Progenitor cell of endocrine pancreas (in vitro differentiated cells): ENCODE measurements around the gene LRP1B. TPM values are rescaled to one million over a fixed set of nuclear protein-coding genes. Genes with fewer than 3 reads are reported as not detected.

Experiments
- DNase-seq: peaks from one replicate; pipeline ENCODE4 v3.0.0; 2021; ENCODE audit warnings: low spot score; ENCODE audit not compliant: unreplicated experiment
- H3K27ac Mint-ChIP-seq: 2 replicates; pipeline ENCODE4 v1.8.0; 2021; ENCODE audit warnings: mild to moderate bottlenecking, moderate library complexity, mixed read lengths
- H3K27me3 Mint-ChIP-seq: 2 replicates; pipeline ENCODE4 v1.8.0; 2021; ENCODE audit warnings: mixed read lengths
- H3K36me3 Mint-ChIP-seq: 2 replicates; pipeline ENCODE4 v1.8.0; 2022; ENCODE audit warnings: mixed read lengths; ENCODE audit not compliant: insufficient read depth
- H3K4me1 Mint-ChIP-seq: 2 replicates; pipeline ENCODE4 v1.8.0; 2021; ENCODE audit warnings: low read depth, mixed read lengths
- H3K4me3 Mint-ChIP-seq: 2 replicates; pipeline ENCODE4 v1.8.0; 2021; ENCODE audit warnings: low read depth, mild to moderate bottlenecking, moderate library complexity, mixed read lengths
- H3K9me3 Mint-ChIP-seq: 2 replicates; pipeline ENCODE4 v1.8.0; 2021; ENCODE audit warnings: low read depth, mixed read lengths
- total RNA-seq: library from RNA; stranded (reverse); gene quantifications from 2 replicates; pipeline ENCODE4 v1.2.1, GENCODE V29; 2021
- TF ChIP-seq, protein P1 (sequence below): fragments of 200-600 bp; sonication (generic); IDR thresholded peaks from one replicate; pipeline ENCODE4 v1.5.0; 2021; ENCODE audit warnings: antibody characterized with exemption, mild to moderate bottlenecking; ENCODE audit not compliant: unreplicated experiment

The LRP1B gene
- total RNA-seq, 1 donor from 2014 or later = 0.57 TPM

DNA sequence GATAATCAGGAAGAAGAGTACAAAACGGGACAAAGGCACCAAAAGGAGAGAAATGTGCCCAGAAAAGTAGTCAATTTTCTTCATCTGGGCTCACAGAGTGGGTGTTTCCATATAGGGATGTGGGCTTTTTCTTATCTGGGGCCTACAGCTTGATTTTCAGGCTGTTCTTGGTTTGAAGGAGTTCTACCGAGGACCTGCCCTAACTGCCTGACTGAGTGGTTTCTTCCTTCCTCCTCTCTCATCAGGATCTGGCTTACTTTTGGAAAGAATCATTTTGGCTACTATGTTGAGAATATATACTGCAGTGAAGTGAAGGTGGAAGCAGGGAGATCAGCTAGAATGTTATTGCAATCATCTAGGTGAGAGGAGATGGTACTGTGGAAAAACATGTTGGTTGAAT is 316.7 kb downstream of the LRP1B start:
- no peak overlapping the region for H3K4me3 Mint-ChIP-seq
- no peaks in the 10 kb centered on the region for H3K4me1 Mint-ChIP-seq
- DNase-seq = no peak
- H3K27me3 Mint-ChIP-seq = no peaks in the 10 kb centered on the region
- TF ChIP-seq, protein P1, sequence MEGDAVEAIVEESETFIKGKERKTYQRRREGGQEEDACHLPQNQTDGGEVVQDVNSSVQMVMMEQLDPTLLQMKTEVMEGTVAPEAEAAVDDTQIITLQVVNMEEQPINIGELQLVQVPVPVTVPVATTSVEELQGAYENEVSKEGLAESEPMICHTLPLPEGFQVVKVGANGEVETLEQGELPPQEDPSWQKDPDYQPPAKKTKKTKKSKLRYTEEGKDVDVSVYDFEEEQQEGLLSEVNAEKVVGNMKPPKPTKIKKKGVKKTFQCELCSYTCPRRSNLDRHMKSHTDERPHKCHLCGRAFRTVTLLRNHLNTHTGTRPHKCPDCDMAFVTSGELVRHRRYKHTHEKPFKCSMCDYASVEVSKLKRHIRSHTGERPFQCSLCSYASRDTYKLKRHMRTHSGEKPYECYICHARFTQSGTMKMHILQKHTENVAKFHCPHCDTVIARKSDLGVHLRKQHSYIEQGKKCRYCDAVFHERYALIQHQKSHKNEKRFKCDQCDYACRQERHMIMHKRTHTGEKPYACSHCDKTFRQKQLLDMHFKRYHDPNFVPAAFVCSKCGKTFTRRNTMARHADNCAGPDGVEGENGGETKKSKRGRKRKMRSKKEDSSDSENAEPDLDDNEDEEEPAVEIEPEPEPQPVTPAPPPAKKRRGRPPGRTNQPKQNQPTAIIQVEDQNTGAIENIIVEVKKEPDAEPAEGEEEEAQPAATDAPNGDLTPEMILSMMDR = no peak
- no peak overlapping the region for H3K27ac Mint-ChIP-seq
- peaks cover 19% of the 10 kb centered on the region for H3K9me3 Mint-ChIP-seq
- no peaks in the 10 kb centered on the region for H3K36me3 Mint-ChIP-seq

DNA sequence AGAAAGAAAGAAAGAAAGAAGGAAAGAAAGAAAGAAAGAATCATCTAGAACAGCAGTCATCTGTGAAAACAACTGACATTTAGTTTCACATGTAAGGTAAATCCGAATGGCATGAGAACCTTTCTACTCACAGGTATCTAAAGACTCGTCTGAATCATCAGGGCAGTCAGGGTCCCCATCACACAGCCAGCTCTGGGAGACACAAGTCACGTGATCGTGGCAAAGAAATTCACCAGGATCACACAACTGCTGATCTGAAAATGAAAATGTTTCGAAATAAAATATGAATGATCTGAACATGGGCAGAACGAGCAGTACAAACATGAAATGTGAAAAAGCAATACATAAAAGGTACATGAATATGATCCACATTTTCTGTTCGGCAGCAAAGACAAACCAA is 320.7 kb downstream of the LRP1B start:
- no peak overlapping the region for H3K27ac Mint-ChIP-seq
- H3K4me3 Mint-ChIP-seq = no peak overlapping the region
- TF ChIP-seq, protein P1 = no peak
- H3K36me3 Mint-ChIP-seq = no peaks in the 10 kb centered on the region
- H3K27me3 Mint-ChIP-seq = no peaks in the 10 kb centered on the region
- H3K9me3 Mint-ChIP-seq = peaks cover 16% of the 10 kb centered on the region
- DNase-seq = no peak
- H3K4me1 Mint-ChIP-seq = no peaks in the 10 kb centered on the region

DNA sequence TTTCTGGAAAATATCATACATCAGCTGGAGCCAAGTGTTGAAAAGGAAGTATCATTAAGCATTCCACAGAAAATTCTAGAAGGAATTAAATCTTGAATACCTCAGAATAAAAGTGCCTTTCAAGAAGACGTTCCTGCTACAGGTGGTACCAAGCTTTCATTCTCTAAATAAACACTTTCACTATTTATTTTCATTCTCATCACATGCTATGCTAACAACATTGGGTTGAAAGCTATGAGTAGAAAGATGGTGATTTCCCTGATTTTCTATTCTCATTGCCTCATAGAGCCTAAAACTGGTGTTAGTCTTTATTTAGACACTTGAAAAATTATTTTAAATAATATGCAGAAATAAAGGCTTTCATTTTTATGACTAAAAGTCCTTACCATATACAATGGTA is 324.7 kb downstream of the LRP1B start:
- H3K4me1 Mint-ChIP-seq = no peaks in the 10 kb centered on the region
- H3K36me3 Mint-ChIP-seq = no peaks in the 10 kb centered on the region
- H3K9me3 Mint-ChIP-seq = no peaks in the 10 kb centered on the region
- TF ChIP-seq, protein P1 = no peak
- H3K4me3 Mint-ChIP-seq = no peak overlapping the region
- no peak overlapping the region for H3K27ac Mint-ChIP-seq
- no peak for DNase-seq
- H3K27me3 Mint-ChIP-seq = no peaks in the 10 kb centered on the region

DNA sequence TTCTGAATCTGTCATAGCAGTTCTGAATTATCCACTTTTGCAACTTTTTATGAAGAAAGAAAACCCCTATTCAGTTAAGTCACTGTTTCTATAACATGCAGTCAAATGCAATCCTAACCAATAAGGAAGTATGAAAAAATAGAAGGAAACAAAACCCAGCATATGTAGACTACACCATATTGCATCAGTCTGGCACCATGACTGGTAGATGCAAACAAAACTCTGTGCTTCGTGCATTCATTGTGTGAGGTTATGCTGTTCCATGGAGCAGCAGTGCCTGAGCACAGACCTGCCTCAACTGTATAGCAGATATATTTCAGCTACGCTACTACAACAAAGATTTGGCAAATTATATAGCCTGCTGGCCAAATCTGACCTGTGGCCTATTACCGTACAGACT is 325.5 kb downstream of the LRP1B start:
- Mint-ChIP-seq H3K36me3 (no peaks in the 10 kb centered on the region), H3K4me1 (no peaks in the 10 kb centered on the region), H3K27me3 (no peaks in the 10 kb centered on the region), H3K9me3 (no peaks in the 10 kb centered on the region), H3K27ac (no peak overlapping the region), H3K4me3 (no peak overlapping the region)
- no peak for DNase-seq
- TF ChIP-seq, protein P1 = no peak

DNA sequence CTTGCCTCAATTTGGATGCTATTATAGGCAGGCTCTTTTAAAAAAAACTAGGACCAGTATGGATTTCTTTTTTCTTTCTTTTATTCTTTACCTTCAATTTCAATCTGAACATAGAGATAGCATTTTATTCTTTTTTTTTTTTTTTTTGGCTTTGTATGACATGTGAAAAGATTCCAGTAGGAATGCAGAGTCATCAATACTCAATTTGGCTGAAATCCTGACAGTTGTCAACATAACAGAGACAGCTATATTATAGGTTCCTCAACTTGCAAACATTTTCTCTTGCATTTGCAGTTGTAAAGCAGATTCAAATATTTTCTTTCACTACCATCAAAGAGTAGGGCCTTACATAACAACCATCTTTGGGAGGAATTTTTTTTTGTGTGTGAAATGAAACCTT is 334.4 kb downstream of the LRP1B start:
- TF ChIP-seq, protein P1 = no peak
- H3K27me3 Mint-ChIP-seq = no peaks in the 10 kb centered on the region
- no peaks in the 10 kb centered on the region for H3K4me1 Mint-ChIP-seq
- H3K27ac Mint-ChIP-seq = no peak overlapping the region
- H3K9me3 Mint-ChIP-seq = no peaks in the 10 kb centered on the region
- no peak overlapping the region for H3K4me3 Mint-ChIP-seq
- DNase-seq = no peak
- no peaks in the 10 kb centered on the region for H3K36me3 Mint-ChIP-seq
